Liver (tissue), 9 donors: ENCODE results near the gene NUP107. TPM values are rescaled to one million over a fixed set of nuclear protein-coding genes. Genes with fewer than 3 reads are reported as not detected.

ENCODE experiments used
- DNase-seq: peaks from one replicate; pipeline ENCODE4 v3.0.0-alpha.2; 2017; ENCODE audit warnings: low spot score
- H3K27ac ChIP-seq, 2 donors: one replicate each; pipeline ENCODE4 v1.7.0; 2013; ENCODE audit warnings: inconsistent platforms in 2 of 2, low read length in 2 of 2, control low read depth in 1 of 2, low read depth in 1 of 2, mild to moderate bottlenecking in 1 of 2
- H3K27me3 ChIP-seq, 4 donors: one replicate each; pipeline versions ENCODE4 v1.6.1 to v1.7.0; 2013; ENCODE audit warnings: low read length in 3 of 4, inconsistent platforms in 1 of 4, mild to moderate bottlenecking in 1 of 4, moderate library complexity in 1 of 4; ENCODE audit not compliant: control insufficient read depth in 4 of 4, insufficient read depth in 4 of 4
- H3K36me3 ChIP-seq, 4 donors: one replicate each; pipeline versions ENCODE4 v1.6.1 to v1.7.0; 2013; ENCODE audit warnings: low read length in 3 of 4, mild to moderate bottlenecking in 3 of 4, low read depth in 1 of 4, moderate library complexity in 1 of 4; ENCODE audit not compliant: control insufficient read depth in 4 of 4, insufficient read depth in 3 of 4
- H3K4me1 ChIP-seq, 4 donors: one replicate each; pipeline versions ENCODE4 v1.6.1 to v1.7.0; 2013; ENCODE audit warnings: low read length in 3 of 4, mild to moderate bottlenecking in 3 of 4, moderate library complexity in 1 of 4; ENCODE audit not compliant: control insufficient read depth in 4 of 4, insufficient read depth in 4 of 4
- H3K4me3 ChIP-seq, 3 donors: one replicate each; pipeline versions ENCODE4 v1.6.1 to v1.7.0; 2013; ENCODE audit warnings: low read length in 3 of 3, control low read depth in 1 of 3, low read depth in 1 of 3, mild to moderate bottlenecking in 1 of 3
- H3K9ac ChIP-seq, 2 donors: one replicate each; pipeline ENCODE4 v1.7.0; 2013; ENCODE audit warnings: low read length in 2 of 2, mild to moderate bottlenecking in 2 of 2, moderate library complexity in 2 of 2, control low read depth in 1 of 2, low read depth in 1 of 2
- H3K9me3 ChIP-seq, 4 donors: one replicate each; pipeline versions ENCODE4 v1.6.1 to v1.7.0; 2013; ENCODE audit warnings: low read length in 3 of 4; ENCODE audit not compliant: control insufficient read depth in 4 of 4
- ATF3 ChIP-seq: IDR thresholded peaks from 2 replicates; pipeline ENCODE4 v1.6.1; 2016; ENCODE audit warnings: antibody characterized with exemption
- FOXA1 ChIP-seq: IDR thresholded peaks from 2 replicates; pipeline ENCODE4 v1.6.1; 2016; ENCODE audit warnings: antibody characterized with exemption
- FOXA2 ChIP-seq: IDR thresholded peaks from 2 replicates; pipeline ENCODE4 v1.6.1; 2016; ENCODE audit warnings: antibody characterized with exemption
- HNF4A ChIP-seq, 2 donors: conservative IDR thresholded peaks; 2 replicates each; pipeline ENCODE4 v1.6.1; 2016; ENCODE audit warnings: antibody characterized with exemption in 2 of 2, mild to moderate bottlenecking in 2 of 2
- HNF4G ChIP-seq: IDR thresholded peaks from 2 replicates; pipeline ENCODE4 v1.6.1; 2016; ENCODE audit warnings: antibody characterized with exemption
- JUND ChIP-seq, 2 donors: IDR thresholded peaks; 2 replicates each; pipeline ENCODE4 v1.6.1; 2016; ENCODE audit warnings: antibody characterized with exemption in 2 of 2
- MAX ChIP-seq: IDR thresholded peaks from 2 replicates; pipeline ENCODE4 v1.6.1; 2016; ENCODE audit warnings: antibody characterized with exemption
- NR2F2 ChIP-seq: IDR thresholded peaks from 2 replicates; pipeline ENCODE4 v1.6.1; 2016; ENCODE audit warnings: antibody characterized with exemption
- REST ChIP-seq: IDR thresholded peaks from 2 replicates; pipeline ENCODE4 v1.6.1; 2016; ENCODE audit warnings: antibody characterized with exemption, mild to moderate bottlenecking
- RXRA ChIP-seq, 2 donors: IDR thresholded peaks; 2 replicates each; pipeline ENCODE4 v1.6.1; 2017 to 2018; ENCODE audit warnings: antibody characterized with exemption in 2 of 2, mild to moderate bottlenecking in 1 of 2
- SP1 ChIP-seq: IDR thresholded peaks from 2 replicates; pipeline ENCODE4 v1.6.1; 2018; ENCODE audit warnings: antibody characterized with exemption, mild to moderate bottlenecking
- ZBTB33 ChIP-seq: IDR thresholded peaks from 2 replicates; pipeline ENCODE4 v1.6.1; 2016; ENCODE audit warnings: antibody characterized with exemption
- WGBS: extraction: QIAGEN DNeasy Blood & Tissue Kit; methylation state at CpG from one replicate; pipeline ENCODE4 v1.1.7; 2013; 5-methylcytosine and 5-hydroxymethylcytosine counted together
- polyA plus RNA-seq, 2 donors: library from polyadenylated mRNA; stranded (reverse) in 1 of 2; unstranded in 1 of 2; fragments of 200-250 nt in 1 of 2; fragments of >200 nt in 1 of 2; fragmentation: Nextera tagmentation in 1 of 2; extraction: Ambion mirVana in 1 of 2; gene quantifications; one replicate each; pipeline versions ENCODE4 v1.2.1 to v1.2.3, GENCODE V29; 2013 to 2015
- total RNA-seq, 2 donors: library from RNA; depleted of rRNA; stranded (reverse); fragments of >200 nt; gene quantifications; one replicate each; pipeline ENCODE4 v1.2.3, GENCODE V29; 2014
- donor health status: healthy.
- donor health status: healthy.
- donor health status: healthy.
- donor health status: healthy.
- donor health status: healthy.

Gene NUP107
- total and polyA plus RNA-seq, 4 donors = 6.3 to 38.3 (median 16.2) TPM

- TF ChIP-seq REST = no peak
Observed at GRCh38 chr12:68641138-68641537, 45.6 kb upstream of the NUP107 start (continued).

GRCh38 chr12:68646484-68646883 lies 40.3 kb upstream of the NUP107 start:
- Histone ChIP-seq H3K27me3 (no peaks in the 10 kb centered on the region), H3K9ac (no peak overlapping the region), H3K36me3 (peaks cover 0 to 14% (median 5%) of the 10 kb centered on the region in 4 donors), H3K27ac (no peak overlapping the region), H3K4me1 (peaks cover 0 to 8% (median 2%) of the 10 kb centered on the region in 4 donors), H3K4me3 (no peak overlapping the region), H3K9me3 (no peaks in the 10 kb centered on the region)
- TF ChIP-seq SP1 = no peak
- TF ChIP-seq NR2F2 = no peak
- no peak for TF ChIP-seq HNF4A (conservative IDR thresholded peaks at IDR 0.05)
- no peak for TF ChIP-seq RXRA (IDR thresholded peaks at IDR 0.05)
- TF ChIP-seq REST = no peak
- no peak for TF ChIP-seq FOXA2
- TF ChIP-seq FOXA1 = no peak
- TF ChIP-seq HNF4G = no peak
- no peak for TF ChIP-seq MAX
- TF ChIP-seq ATF3 = no peak
- no peak for TF ChIP-seq ZBTB33
- WGBS = 96% methylated on average over 5 of the region's 5 CpGs
- no peak for DNase-seq

GRCh38 chr12:68647507-68647906 lies 39.3 kb upstream of the NUP107 start:
- no peak overlapping the region for H3K27ac ChIP-seq
- H3K4me1 ChIP-seq = peaks cover 0 to 8% (median 2%) of the 10 kb centered on the region in 4 donors
- H3K27me3 ChIP-seq = no peaks in the 10 kb centered on the region
- DNase-seq = no peak
- H3K4me3 ChIP-seq = no peak overlapping the region
- TF ChIP-seq NR2F2 (no peak), JUND (IDR thresholded peaks at IDR 0.05) (no peak)
- H3K36me3 ChIP-seq = peaks cover 0 to 18% (median 7%) of the 10 kb centered on the region in 4 donors
- WGBS = 77% methylated on average over 1 of the region's 1 CpG
- no peaks in the 10 kb centered on the region for H3K9me3 ChIP-seq
- H3K9ac ChIP-seq = no peak overlapping the region
